GM12878 (cell line): ENCODE data around the gene CARD11.

Experiments
- EED ChIP-seq: sonication (generic); IDR thresholded peaks from 2 replicates; pipeline ENCODE4 v1.6.1; 2016; ENCODE audit warnings: antibody characterized with exemption, low read depth
- POLR2A ChIP-seq: IDR thresholded peaks from 2 replicates; pipeline ENCODE4 v1.6.1; 2011; ENCODE audit warnings: low read depth, mild to moderate bottlenecking, low read length
- ZBTB4 ChIP-seq: fragments of 450-650 bp; formaldehyde crosslinking; IDR thresholded peaks from 2 replicates; pipeline ENCODE4 v1.4.0; 2022; ENCODE audit warnings: mild to moderate bottlenecking, moderate library complexity

DNA sequence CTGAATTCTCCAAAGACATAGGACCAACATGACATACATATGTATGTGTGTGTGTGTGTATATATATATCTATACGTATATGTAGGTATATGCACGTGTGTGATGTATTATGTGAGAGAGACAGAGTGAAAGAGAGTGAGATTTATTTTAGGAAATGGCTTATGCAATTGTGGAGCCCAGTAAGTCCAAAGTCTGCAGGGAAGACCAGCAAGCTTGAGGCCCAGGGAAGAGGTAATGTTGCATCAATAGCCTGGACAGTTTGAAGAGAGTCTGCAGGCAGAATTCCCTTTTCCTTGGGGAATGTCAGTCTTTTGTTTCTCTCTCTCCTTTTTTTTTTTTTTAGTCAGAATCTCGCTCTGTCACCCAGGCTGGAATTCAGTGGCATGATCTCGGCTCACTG is 33.0 kb upstream of the CARD11 start:
- TF ChIP-seq POLR2A (no peak), EED (no peak), ZBTB4 (CRISPR knock-in tag) (no peak)
